ENCODE results near the gene SGPP1.

GRCh38 chr14:63764620-63765139, 36.8 kb upstream of the SGPP1 start:
- no peak for TF ChIP-seq CTCF (IDR thresholded peaks at IDR 0.05)
- no peak for TF ChIP-seq POLR2A (IDR thresholded peaks at IDR 0.05)

Data from right lobe of liver (tissue), 4 donors.